ENCODE results near the gene RASIP1. TPM values are rescaled to one million over a fixed set of nuclear protein-coding genes. Genes with fewer than 3 reads are reported as not detected.

RASIP1 gene
- total and polyA plus RNA-seq, 2 donors (not counting 1 experiment from before 2014, with no cell fraction given) = 0.20 TPM; not detected in 1

GRCh38 chr19:48734625-48735024, 5.8 kb downstream of the RASIP1 start:
- POLR2A ChIA-PET = no interaction called here

GRCh38 chr19:48731452-48731851, 9.0 kb downstream of the RASIP1 start:
- no peaks in the 10 kb centered on the region for H3K27me3 ChIP-seq (replicated peaks in 1 of 4; ENCODE audit: control extremely low read depth in 1 of 4, control insufficient read depth in 3 of 4, insufficient read depth in 4 of 4, low read length in 3 of 4)
- H3K36me3 ChIP-seq (replicated peaks in 1 of 2; ENCODE audit: control extremely low read depth in 1 of 2, control insufficient read depth in 1 of 2, extremely low read depth in 1 of 2, insufficient read depth in 2 of 2, low read length in 1 of 2) = no peaks in the 10 kb centered on the region
- peaks cover 4 to 5% of the 10 kb centered on the region in 2 donors for H3K4me1 ChIP-seq (ENCODE audit: control insufficient read depth in 2 of 2, insufficient read depth in 2 of 2, low read length in 2 of 2)
- no peak overlapping the region for H3K27ac Mint-ChIP-seq
- H3K4me3 Mint-ChIP-seq = no peak overlapping the region
- H2AFZ ChIP-seq (ENCODE audit: insufficient read depth, low read depth, low read length, poor library complexity, severe bottlenecking) = no peak overlapping the region
- peaks cover 2% of the 10 kb centered on the region for H3K9me3 Mint-ChIP-seq (ENCODE audit: insufficient read depth)
- ChIA-PET CTCF (interaction anchor here (1.6 kb wide), 1 partner anchor 111 kb away, joined by 4 read pairs; no protein-coding TSS in a partner anchor), POLR2A (no interaction called here)
- H3K27me3 Mint-ChIP-seq = no peaks in the 10 kb centered on the region
- H3K4me3 ChIP-seq (ENCODE audit: control extremely low read depth in 1 of 5, extremely low read depth in 1 of 5, insufficient read depth in 1 of 5, low read depth in 2 of 5, low read length in 4 of 5) = no peak overlapping the region
- H4K20me1 ChIP-seq (ENCODE audit: control insufficient read depth, insufficient read depth, low read length, poor library complexity, severe bottlenecking) = no peaks in the 10 kb centered on the region
- TF ChIP-seq EZH2 (IDR thresholded peaks at IDR 0.05; ENCODE audit: borderline replicate concordance, insufficient read depth, low read depth, low read length, poor library complexity, severe bottlenecking) = no peak
- no peak for TF ChIP-seq CTCF (IDR thresholded peaks at IDR 0.05)
- H3K4me2 ChIP-seq (replicated peaks; ENCODE audit: low read depth, low read length, poor library complexity, severe bottlenecking) = no peak overlapping the region
- 92% methylated on average over 4 of the region's 4 CpGs for WGBS (ENCODE audit: insufficient coverage)
- peaks cover 0 to 15% (median 8%) of the 10 kb centered on the region in 3 donors for H3K9me3 ChIP-seq (ENCODE audit: control extremely low read depth in 1 of 3, control insufficient read depth in 2 of 3, insufficient read depth in 1 of 3, low read length in 2 of 3)
- no peaks in the 10 kb centered on the region for H3K79me2 ChIP-seq (ENCODE audit: control insufficient read depth, insufficient read depth, low read length)
- no peak overlapping the region for H3K9ac ChIP-seq (ENCODE audit: low read length)
- no peak overlapping the region for H3K27ac ChIP-seq (ENCODE audit: low read length in 2 of 2)
- ATAC-seq (ENCODE audit: low read depth) = no peak
- intact Hi-C loops (cut with micrococcal nuclease) = no loop called here
- DNase-seq = no peak
- H3K4me1 Mint-ChIP-seq = peaks cover 3% of the 10 kb centered on the region

More at GRCh38 chr19:48734625-48735024, 5.8 kb downstream of the RASIP1 start:
- CTCF ChIA-PET = no interaction called here
- no peaks in the 10 kb centered on the region for H4K20me1 ChIP-seq (ENCODE audit: control insufficient read depth, insufficient read depth, low read length, poor library complexity, severe bottlenecking)
- no peak overlapping the region for H3K9ac ChIP-seq (ENCODE audit: low read length)
- H3K79me2 ChIP-seq (ENCODE audit: control insufficient read depth, insufficient read depth, low read length) = no peaks in the 10 kb centered on the region
- TF ChIP-seq EZH2 (IDR thresholded peaks at IDR 0.05; ENCODE audit: borderline replicate concordance, insufficient read depth, low read depth, low read length, poor library complexity, severe bottlenecking) = no peak
- TF ChIP-seq CTCF (IDR thresholded peaks at IDR 0.05) = no peak
- peaks cover 0 to 3% (median 0%) of the 10 kb centered on the region in 4 experiments for H3K27me3 ChIP-seq (replicated peaks in 1 of 4; ENCODE audit: control extremely low read depth in 1 of 4, control insufficient read depth in 3 of 4, insufficient read depth in 4 of 4, low read length in 3 of 4)
- no peak overlapping the region for H3K4me3 ChIP-seq (ENCODE audit: control extremely low read depth in 1 of 5, extremely low read depth in 1 of 5, insufficient read depth in 1 of 5, low read depth in 2 of 5, low read length in 4 of 5)
- peaks cover 5 to 7% of the 10 kb centered on the region in 2 donors for H3K4me1 ChIP-seq (ENCODE audit: control insufficient read depth in 2 of 2, insufficient read depth in 2 of 2, low read length in 2 of 2)
- H3K4me1 Mint-ChIP-seq = peaks cover 4% of the 10 kb centered on the region
- peaks cover 0 to 8% (median 0%) of the 10 kb centered on the region in 3 donors for H3K9me3 ChIP-seq (ENCODE audit: control extremely low read depth in 1 of 3, control insufficient read depth in 2 of 3, insufficient read depth in 1 of 3, low read length in 2 of 3)
- no peaks in the 10 kb centered on the region for H3K9me3 Mint-ChIP-seq (ENCODE audit: insufficient read depth)
- no peak overlapping the region for H3K4me2 ChIP-seq (replicated peaks; ENCODE audit: low read depth, low read length, poor library complexity, severe bottlenecking)
- ATAC-seq (ENCODE audit: low read depth) (no peak), DNase-seq (no peak)
- WGBS (ENCODE audit: insufficient coverage) = 97% methylated on average over 6 of the region's 9 CpGs
- H3K27ac ChIP-seq (ENCODE audit: low read length in 2 of 2) = no peak overlapping the region
- intact Hi-C loops (cut with micrococcal nuclease) = no loop called here
- H2AFZ ChIP-seq (ENCODE audit: insufficient read depth, low read depth, low read length, poor library complexity, severe bottlenecking) = no peak overlapping the region
- no peak overlapping the region for H3K4me3 Mint-ChIP-seq
- H3K27ac Mint-ChIP-seq = no peak overlapping the region
- H3K27me3 Mint-ChIP-seq = no peaks in the 10 kb centered on the region
- no peaks in the 10 kb centered on the region for H3K36me3 ChIP-seq (replicated peaks in 1 of 2; ENCODE audit: control extremely low read depth in 1 of 2, control insufficient read depth in 1 of 2, extremely low read depth in 1 of 2, insufficient read depth in 2 of 2, low read length in 1 of 2)
